Epithelial cell of esophagus (primary cell): ENCODE results near the gene SPTLC3.

ENCODE experiments used
- DNase-seq: peaks from one replicate; pipeline ENCODE4 v3.0.0; 2010; ENCODE audit warnings: low read depth
- H3K4me3 ChIP-seq: 2 replicates; pipeline ENCODE4 v1.5.1; 2011; ENCODE audit warnings: mild to moderate bottlenecking, low read length, control low read depth
- CTCF ChIP-seq: IDR thresholded peaks from 2 replicates; pipeline ENCODE4 v1.5.1; 2011; ENCODE audit warnings: low read depth, mild to moderate bottlenecking, low read length, control low read depth, inconsistent platforms; ENCODE audit not compliant: insufficient read depth; ENCODE audit errors: missing control alignments

Gene SPTLC3

GRCh38 chr20:13141546-13141945, 132.8 kb downstream of the SPTLC3 start:
- no peak for DNase-seq
- no peak for TF ChIP-seq CTCF
- no peak overlapping the region for H3K4me3 ChIP-seq

- H3K4me3 ChIP-seq = no peak overlapping the region
- no peak for DNase-seq
- no peak for TF ChIP-seq CTCF
Observed at GRCh38 chr20:13142143-13142542, 133.4 kb downstream of the SPTLC3 start.

DNA sequence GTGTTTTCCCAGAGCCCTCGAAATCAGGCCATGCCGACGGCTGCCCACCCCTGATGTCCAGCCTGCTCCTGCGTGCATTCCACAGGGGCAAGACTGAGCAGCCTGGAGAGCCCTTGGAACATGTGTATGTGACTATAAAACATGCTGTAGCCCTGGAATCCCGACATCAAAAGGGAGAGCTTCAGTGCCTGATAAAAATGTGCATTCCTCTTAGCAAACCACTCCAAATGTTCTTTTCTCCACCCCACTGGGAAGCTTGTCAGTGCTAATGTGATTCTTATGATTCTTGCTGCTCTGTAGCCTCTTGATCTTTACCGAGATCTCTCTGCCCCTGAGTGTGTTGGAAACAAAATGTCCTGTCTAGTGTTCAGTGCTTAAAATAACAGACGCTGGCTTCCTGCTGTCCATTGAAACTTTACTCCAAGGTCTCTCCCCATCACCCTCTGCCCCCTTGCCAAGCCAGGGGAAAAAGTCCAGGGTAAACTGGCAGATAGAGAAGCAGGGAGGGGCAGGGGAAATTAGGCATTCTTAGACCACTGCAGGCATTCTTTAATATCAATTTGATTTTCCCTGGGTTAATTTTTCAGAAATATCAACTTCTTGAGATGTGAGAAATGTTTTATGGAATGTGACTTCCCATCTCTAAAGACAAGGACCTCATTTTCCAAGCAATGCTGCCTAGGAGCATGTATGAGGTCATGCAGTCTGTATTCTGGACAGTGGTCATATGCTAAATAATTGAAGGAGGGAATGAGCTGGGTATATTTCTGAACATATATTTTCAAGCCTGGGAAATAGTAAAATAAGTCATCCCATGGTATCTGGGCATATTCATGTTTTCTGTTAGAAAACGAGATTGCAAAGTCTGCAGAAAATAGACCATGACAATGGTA, 138.5 kb downstream of the SPTLC3 start:
- no peak for TF ChIP-seq CTCF
- no peak for DNase-seq
- no peak overlapping the region for H3K4me3 ChIP-seq

GRCh38 chr20:13147971-13148370, 139.2 kb downstream of the SPTLC3 start:
- no peak for TF ChIP-seq CTCF
- no peak for DNase-seq

DNA sequence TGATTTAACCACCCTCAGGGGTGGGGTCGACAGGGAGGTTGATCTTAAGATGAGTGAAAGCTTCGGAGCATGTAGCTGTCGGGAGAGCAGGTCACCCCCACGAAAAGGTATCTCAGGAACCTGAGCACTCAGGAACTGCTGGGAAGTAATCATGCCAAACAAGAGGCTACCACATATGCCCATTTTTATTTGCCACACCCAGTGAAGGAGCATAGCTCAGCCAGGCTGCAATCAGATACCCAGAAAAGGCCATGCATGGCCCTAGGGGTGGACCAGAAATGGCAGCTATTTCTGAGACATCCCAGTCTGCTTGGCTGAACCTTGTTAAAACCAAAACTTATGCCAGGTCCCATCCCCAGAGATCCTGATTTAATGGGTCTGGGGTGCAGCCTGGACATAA, 139.6 kb downstream of the SPTLC3 start:
- no peak for DNase-seq
- no peak for TF ChIP-seq CTCF
- H3K4me3 ChIP-seq = no peak overlapping the region

More at GRCh38 chr20:13147971-13148370, 139.2 kb downstream of the SPTLC3 start:
- no peak overlapping the region for H3K4me3 ChIP-seq

DNA sequence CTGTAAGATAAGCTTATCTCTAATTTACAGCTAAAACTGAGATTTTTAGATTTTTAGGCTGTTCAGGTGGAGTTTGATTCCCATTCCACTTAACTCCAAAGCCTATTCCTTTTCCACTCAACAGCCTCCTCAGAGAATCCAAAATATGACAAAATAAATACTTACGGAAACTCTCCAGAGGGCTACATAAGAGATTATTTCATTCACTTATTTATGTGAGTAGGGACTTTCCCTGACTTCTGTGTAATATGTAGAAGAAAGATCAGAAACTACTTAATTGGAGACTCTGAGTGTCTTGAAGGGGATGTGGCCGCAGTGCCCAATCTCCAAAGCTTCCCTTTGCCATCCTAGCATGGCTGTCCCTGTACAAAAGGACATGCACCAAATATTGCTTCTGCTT, 140.2 kb downstream of the SPTLC3 start:
- DNase-seq = no peak
- TF ChIP-seq CTCF = no peak
- no peak overlapping the region for H3K4me3 ChIP-seq

- H3K4me3 ChIP-seq = no peak overlapping the region
- TF ChIP-seq CTCF = no peak
- DNase-seq = no peak
Observed at GRCh38 chr20:13149371-13150105, 140.8 kb downstream of the SPTLC3 start.
